Activated T-cell treated with anti-CD3 and anti-CD28 coated beads for 1 hour (primary cell): ENCODE results near the gene SNTG2.
"Not testable (repeated sequence)": the region's sequence is repeated elsewhere in the genome, so short reads cannot be mapped to it uniquely, and the experiment has no call there.

ENCODE experiments used
- DNase-seq: peaks from one replicate; pipeline ENCODE4 v3.0.0-alpha.2; 2020; ENCODE audit warnings: low read depth

Gene SNTG2

GRCh38 chr2:1192121-1192520, 241.5 kb downstream of the SNTG2 start:
- no peak for DNase-seq

GRCh38 chr2:1193801-1194200, 243.2 kb downstream of the SNTG2 start:
- DNase-seq: no peak

- DNase-seq: no peak
Measured at GRCh38 chr2:1203772-1204171, 253.1 kb downstream of the SNTG2 start.

GRCh38 chr2:1205853-1206252, 255.2 kb downstream of the SNTG2 start:
- DNase-seq: no peak

- DNase-seq: no peak
Measured at GRCh38 chr2:1207962-1208510, 257.4 kb downstream of the SNTG2 start.

GRCh38 chr2:1208522-1208921, 257.9 kb downstream of the SNTG2 start:
- no peak for DNase-seq

GRCh38 chr2:1209246-1209645, 258.6 kb downstream of the SNTG2 start:
- DNase-seq: no peak

- DNase-seq: no peak
Measured at GRCh38 chr2:1209761-1210160, 259.1 kb downstream of the SNTG2 start.

- no peak for DNase-seq
Measured at GRCh38 chr2:1210352-1210751, 259.7 kb downstream of the SNTG2 start.

- DNase-seq: no peak
Measured at GRCh38 chr2:1219901-1220573, 269.4 kb downstream of the SNTG2 start.

GRCh38 chr2:1222056-1222455, 271.4 kb downstream of the SNTG2 start:
- DNase-seq: no peak

- no peak for DNase-seq
Measured at GRCh38 chr2:1223791-1224190, 273.1 kb downstream of the SNTG2 start.

GRCh38 chr2:1224901-1225300, 274.3 kb downstream of the SNTG2 start:
- no peak for DNase-seq

GRCh38 chr2:1226766-1227165, 276.1 kb downstream of the SNTG2 start:
- DNase-seq: no peak

GRCh38 chr2:1227274-1227900, 276.7 kb downstream of the SNTG2 start:
- no peak for DNase-seq

- not testable (repeated sequence) for DNase-seq
Measured at GRCh38 chr2:1229596-1229995, 278.9 kb downstream of the SNTG2 start.

- no peak for DNase-seq
Measured at GRCh38 chr2:1230155-1230893, 279.7 kb downstream of the SNTG2 start.

- no peak for DNase-seq
Measured at GRCh38 chr2:1231466-1232063, 280.9 kb downstream of the SNTG2 start.

- DNase-seq: no peak
Measured at GRCh38 chr2:1233281-1233680, 282.6 kb downstream of the SNTG2 start.

GRCh38 chr2:1234731-1235308, 284.2 kb downstream of the SNTG2 start:
- DNase-seq: no peak

GRCh38 chr2:1235806-1236205, 285.2 kb downstream of the SNTG2 start:
- DNase-seq: no peak

GRCh38 chr2:1236606-1237005, 286.0 kb downstream of the SNTG2 start:
- no peak for DNase-seq
